ENCODE data around the gene ACER2.

DNA sequence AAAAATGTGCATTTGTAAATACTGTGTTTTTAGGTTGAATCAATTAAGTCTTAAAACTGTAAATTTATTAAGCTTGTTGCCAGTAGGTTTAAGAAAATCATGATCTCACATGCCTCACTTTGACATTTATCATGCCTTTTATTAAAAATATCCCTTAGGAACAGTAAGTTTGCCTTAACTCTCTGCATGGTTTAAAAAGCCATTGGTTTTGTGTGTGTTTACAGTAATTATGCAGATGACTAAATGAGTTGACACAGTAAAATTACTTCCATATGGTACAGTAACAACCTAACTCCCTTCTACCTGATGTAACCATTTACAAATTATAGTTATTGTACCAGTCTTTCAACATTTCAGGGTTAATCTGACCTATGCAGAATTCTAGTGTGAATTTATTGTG is 35.3 kb upstream of the ACER2 start:
- TF ChIP-seq, protein P1, sequence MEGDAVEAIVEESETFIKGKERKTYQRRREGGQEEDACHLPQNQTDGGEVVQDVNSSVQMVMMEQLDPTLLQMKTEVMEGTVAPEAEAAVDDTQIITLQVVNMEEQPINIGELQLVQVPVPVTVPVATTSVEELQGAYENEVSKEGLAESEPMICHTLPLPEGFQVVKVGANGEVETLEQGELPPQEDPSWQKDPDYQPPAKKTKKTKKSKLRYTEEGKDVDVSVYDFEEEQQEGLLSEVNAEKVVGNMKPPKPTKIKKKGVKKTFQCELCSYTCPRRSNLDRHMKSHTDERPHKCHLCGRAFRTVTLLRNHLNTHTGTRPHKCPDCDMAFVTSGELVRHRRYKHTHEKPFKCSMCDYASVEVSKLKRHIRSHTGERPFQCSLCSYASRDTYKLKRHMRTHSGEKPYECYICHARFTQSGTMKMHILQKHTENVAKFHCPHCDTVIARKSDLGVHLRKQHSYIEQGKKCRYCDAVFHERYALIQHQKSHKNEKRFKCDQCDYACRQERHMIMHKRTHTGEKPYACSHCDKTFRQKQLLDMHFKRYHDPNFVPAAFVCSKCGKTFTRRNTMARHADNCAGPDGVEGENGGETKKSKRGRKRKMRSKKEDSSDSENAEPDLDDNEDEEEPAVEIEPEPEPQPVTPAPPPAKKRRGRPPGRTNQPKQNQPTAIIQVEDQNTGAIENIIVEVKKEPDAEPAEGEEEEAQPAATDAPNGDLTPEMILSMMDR (IDR thresholded peaks at IDR 0.05), result no peak
- no peak for TF ChIP-seq ZFX (IDR thresholded peaks at IDR 0.05; ENCODE audit: borderline replicate concordance)

All from 22Rv1 (cell line).